HAP-1 (cell line): ENCODE measurements around the gene ETFBKMT.

Experiments used
- DNase-seq, 2 experiments: peaks; one replicate each; pipeline ENCODE4 v3.0.0-alpha.2; 2016 to 2020; ENCODE audit warnings: low spot score in 2 of 2
- H3K27me3 ChIP-seq: fragments of 250-450 bp; sonication (Bioruptor Pico); 2 replicates; pipeline ENCODE4 v1.5.1; 2020; ENCODE audit warnings: low read depth, mild to moderate bottlenecking, moderate library complexity
- H3K36me3 ChIP-seq: fragments of 250-450 bp; sonication (Bioruptor Pico); replicated peaks from 2 replicates; pipeline ENCODE4 v1.5.1; 2020; ENCODE audit warnings: mild to moderate bottlenecking
- H3K4me1 ChIP-seq: fragments of 250-450 bp; sonication (Bioruptor Pico); 2 replicates; pipeline ENCODE4 v1.5.1; 2020; ENCODE audit warnings: mild to moderate bottlenecking
- H3K4me3 ChIP-seq: fragments of 250-450 bp; sonication (Bioruptor Pico); 2 replicates; pipeline ENCODE4 v1.5.1; 2020; ENCODE audit warnings: mild to moderate bottlenecking, moderate library complexity
- H3K9me3 ChIP-seq: fragments of 250-450 bp; sonication (Bioruptor Pico); 2 replicates; pipeline ENCODE4 v1.5.1; 2020; ENCODE audit warnings: mild to moderate bottlenecking, moderate library complexity
- in situ Hi-C: fragments of 300-500 bp; cut with MboI; formaldehyde crosslinking; loops from 3 replicates; pipeline ENCODE4 v1.14.3; 2020; ENCODE audit warnings: low sequenced_read_pairs, inconsistent platforms, mixed read lengths

Gene ETFBKMT

DNA sequence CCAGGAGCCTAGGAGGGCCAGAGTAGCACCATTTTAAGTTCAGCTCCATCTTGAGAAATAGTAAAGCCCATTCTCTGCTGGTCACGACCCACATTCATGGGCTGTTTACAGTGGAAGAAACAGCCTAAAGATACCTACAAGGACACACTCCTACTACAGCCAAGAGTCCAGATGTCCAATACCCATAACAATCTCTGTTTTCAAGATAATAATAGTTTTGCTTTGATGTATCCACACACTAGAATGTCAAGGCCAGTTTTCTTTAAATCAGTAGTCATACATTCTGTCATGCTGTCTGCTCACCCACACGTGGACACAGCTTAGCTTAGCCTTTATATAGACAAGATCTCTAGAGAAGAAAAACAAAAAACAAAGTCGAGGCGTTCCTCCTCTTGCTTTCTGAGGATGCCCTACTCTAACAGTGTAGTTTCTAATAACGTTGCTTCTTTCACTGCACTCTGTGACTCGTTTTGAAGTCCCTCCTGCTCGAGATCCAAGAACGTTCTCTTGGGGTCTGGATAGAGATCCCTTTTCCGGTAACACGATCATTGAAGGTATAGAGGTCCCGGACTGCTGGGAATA, 17.9 kb upstream of the ETFBKMT start:
- Histone ChIP-seq H3K9me3 (no peaks in the 10 kb centered on the region), H3K27me3 (no peaks in the 10 kb centered on the region), H3K4me1 (peaks cover 1% of the 10 kb centered on the region; the same call in 1 of the 2 replicates), H3K36me3 (no peaks in the 10 kb centered on the region), H3K4me3 (no peak overlapping the region)
- no peak for DNase-seq
- in situ Hi-C loops, result no loop called here

DNA sequence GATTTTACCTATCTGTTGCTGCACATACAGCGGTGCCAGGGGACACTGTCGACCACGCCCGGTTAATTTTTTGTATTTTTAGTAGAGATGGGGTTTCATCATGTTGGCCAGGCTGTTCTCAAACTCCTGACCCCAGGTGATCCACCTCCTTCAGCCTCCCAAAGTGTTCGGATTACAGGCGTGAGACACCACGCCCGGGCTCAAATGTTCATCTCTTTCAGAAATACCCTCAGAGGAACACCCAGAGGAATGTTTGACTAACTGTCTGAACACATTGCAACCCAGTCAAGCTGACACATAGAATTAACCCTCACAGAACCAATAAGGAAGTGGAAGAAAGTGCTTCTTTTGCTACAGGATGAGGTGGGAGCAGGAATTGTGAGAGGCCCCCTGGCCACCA, 15.0 kb upstream of the ETFBKMT start:
- Histone ChIP-seq H3K4me1 (peaks cover 8% of the 10 kb centered on the region; the same call in 1 of the 2 replicates), H3K36me3 (no peaks in the 10 kb centered on the region), H3K27me3 (no peaks in the 10 kb centered on the region), H3K9me3 (no peaks in the 10 kb centered on the region), H3K4me3 (no peak overlapping the region)
- in situ Hi-C loops, result no loop called here
- DNase-seq, result no peak

DNA sequence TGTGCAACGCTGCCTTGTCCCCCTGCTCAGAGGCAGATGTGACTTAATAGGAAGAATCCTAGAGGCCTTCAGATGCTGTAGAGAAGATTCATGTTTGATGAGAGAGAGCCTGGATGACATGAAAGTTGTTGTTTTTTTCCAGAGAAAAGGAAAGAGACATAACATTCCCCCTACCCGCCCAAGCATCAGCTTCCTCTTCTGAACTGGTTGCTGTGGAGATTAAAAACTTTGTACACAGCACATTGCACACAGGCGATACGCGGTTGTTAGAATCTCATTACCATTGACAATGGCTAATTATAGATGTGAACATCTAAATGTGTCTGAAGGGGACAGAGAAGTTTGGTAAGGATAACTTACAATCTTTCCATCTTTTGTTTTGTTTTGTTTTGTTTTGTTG, 13.6 kb upstream of the ETFBKMT start:
- H3K9me3 ChIP-seq, result no peaks in the 10 kb centered on the region
- in situ Hi-C loops, result no loop called here
- no peaks in the 10 kb centered on the region for H3K27me3 ChIP-seq
- no peak overlapping the region for H3K4me3 ChIP-seq
- peaks cover 8% of the 10 kb centered on the region; the same call in 1 of the 2 replicates for H3K4me1 ChIP-seq
- no peak for DNase-seq
- H3K36me3 ChIP-seq, result no peaks in the 10 kb centered on the region

DNA sequence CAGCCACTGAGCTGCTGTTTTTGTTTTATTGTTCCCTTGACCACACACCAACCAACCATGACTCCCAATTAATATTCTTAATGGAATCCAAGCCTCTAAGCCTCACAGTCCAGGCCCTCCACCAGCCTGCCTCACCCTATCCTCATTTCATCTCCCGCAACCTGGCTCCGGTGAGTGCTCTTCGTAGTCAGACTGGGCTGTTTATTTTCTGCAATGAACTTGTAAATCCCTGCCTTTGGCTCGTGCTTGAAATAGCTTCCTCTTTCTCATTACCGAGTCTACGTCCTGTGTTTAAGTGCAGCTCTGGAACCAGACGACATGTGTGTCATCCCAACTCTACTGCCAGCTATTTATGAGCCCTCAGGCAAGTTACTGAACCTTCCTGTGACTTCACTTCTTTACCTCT, 12.4 kb upstream of the ETFBKMT start:
- DNase-seq, result peak in 1 of 2 experiments; percentile 21
- in situ Hi-C loops, result no loop called here
- H3K36me3 ChIP-seq, result no peaks in the 10 kb centered on the region
- no peak overlapping the region for H3K4me3 ChIP-seq
- no peaks in the 10 kb centered on the region for H3K9me3 ChIP-seq
- no peaks in the 10 kb centered on the region for H3K27me3 ChIP-seq
- H3K4me1 ChIP-seq, result peaks cover 8% of the 10 kb centered on the region; the same call in 1 of the 2 replicates

DNA sequence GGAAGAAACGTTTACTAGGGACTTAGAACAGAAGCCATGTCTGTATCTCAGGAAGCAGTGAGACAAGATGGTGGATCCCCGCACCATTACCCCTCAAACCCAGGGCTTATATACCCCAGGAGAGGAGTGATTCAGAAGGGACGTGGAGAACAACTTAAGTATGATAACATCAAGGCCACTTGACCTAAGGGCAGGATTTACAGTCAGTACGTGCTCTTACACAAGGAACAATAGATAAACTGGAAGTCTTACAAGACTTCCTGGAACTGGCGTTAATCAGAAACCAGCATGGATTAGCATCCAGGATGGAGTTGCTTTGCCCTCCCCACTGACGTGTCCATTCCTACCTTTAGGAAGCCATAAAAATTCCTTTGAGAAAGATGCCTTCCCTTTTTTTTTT, 8.6 kb upstream of the ETFBKMT start:
- H3K4me3 ChIP-seq, result no peak overlapping the region
- no peaks in the 10 kb centered on the region for H3K9me3 ChIP-seq
- no peak for DNase-seq
- 0 out of 2 replicates have a peak, but pooled peaks cover 4% of the 10 kb centered on the region for H3K27me3 ChIP-seq
- in situ Hi-C loops, result loop anchor here (10.0 to 25.0 kb wide), 2 partner anchors 654 to 1011 kb away; no protein-coding TSS in a partner anchor
- H3K4me1 ChIP-seq, result peaks cover 8% of the 10 kb centered on the region; the same call in 1 of the 2 replicates
- H3K36me3 ChIP-seq, result no peaks in the 10 kb centered on the region

DNA sequence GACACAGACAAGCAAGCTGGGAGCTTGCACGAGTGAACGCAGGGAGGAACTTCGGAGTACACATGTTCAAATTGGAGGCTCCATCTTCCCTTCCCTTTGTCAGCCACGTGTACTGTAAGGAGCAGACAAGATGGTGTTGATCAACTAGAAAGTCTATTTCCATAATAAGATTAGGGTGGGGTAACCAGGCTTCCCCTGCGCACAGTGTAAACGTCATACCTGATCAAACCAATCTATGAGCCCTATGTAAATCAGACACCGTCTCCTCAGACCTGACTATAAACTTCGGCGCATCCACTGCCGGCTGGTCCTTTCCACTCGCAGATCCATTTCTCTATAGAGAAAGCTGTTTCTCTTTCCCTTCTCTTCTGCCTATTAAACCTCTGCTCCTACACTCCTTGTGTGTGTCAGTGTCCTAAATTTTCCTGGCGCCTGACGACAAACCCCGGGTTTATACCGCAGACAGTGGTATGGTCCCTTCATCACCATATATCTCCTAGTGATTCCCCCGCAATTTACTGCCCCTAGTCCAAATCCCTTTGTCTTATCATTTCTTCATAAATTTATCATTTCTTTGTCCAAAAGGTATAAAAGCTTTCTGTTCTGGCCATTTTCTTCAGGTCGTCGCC, 7.5 kb upstream of the ETFBKMT start:
- DNase-seq, result no peak
- in situ Hi-C loops, result loop anchor here (10.0 to 25.0 kb wide), 2 partner anchors 653 to 1010 kb away; no protein-coding TSS in a partner anchor
- no peak overlapping the region for H3K4me3 ChIP-seq
- 0 out of 2 replicates have a peak, but pooled peaks cover 4% of the 10 kb centered on the region for H3K27me3 ChIP-seq
- no peaks in the 10 kb centered on the region for H3K9me3 ChIP-seq
- peaks cover 3% of the 10 kb centered on the region; the same call in 1 of the 2 replicates for H3K4me1 ChIP-seq
- H3K36me3 ChIP-seq, result no peaks in the 10 kb centered on the region

DNA sequence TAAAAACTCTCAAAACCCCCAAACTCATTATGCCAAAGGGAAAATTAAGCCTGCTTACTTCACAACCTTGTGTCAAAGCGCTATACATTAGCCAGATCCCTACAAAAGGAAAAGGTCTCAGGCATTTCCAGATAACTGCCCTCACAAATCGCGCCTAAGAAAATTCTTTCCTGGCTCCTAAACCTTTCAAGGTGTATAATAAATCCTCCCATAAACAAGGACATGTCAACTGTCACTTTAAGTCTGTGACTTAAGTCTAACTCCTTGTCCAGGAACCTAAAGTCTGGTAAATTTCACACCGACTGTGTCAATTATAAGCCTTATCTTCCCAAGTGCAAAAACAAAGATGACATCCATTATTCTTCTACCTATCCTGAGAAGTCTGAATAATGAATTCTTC, 4.3 kb upstream of the ETFBKMT start:
- no peak for DNase-seq
- Histone ChIP-seq H3K4me1 (peaks cover 2% of the 10 kb centered on the region), H3K4me3 (no peak overlapping the region), H3K36me3 (no peaks in the 10 kb centered on the region), H3K27me3 (0 out of 2 replicates have a peak, but pooled peaks cover 4% of the 10 kb centered on the region), H3K9me3 (no peaks in the 10 kb centered on the region)
- in situ Hi-C loops, result loop anchor here (10.0 to 25.0 kb wide), 2 partner anchors 650 to 1007 kb away; no protein-coding TSS in a partner anchor

DNA sequence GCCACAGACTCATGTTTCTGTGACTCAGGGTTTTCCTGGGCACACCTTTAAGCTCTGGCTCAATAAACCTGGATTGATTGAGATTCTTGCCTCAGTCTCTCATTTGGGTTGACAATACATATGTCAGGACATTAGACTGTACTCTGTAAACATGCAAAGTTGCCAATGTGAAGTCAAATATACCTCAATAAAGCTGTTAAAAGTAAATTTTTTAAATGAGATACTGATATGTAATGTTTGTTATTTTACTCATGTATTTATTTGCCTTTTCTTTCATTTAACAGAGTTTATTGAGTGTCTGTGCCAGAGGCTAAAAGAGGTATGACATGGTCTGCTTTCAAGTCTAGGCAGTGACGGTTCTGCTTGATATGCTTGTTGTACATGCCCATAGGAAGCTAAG, 3.7 kb upstream of the ETFBKMT start:
- H3K4me3 ChIP-seq, result no peak overlapping the region
- H3K36me3 ChIP-seq, result no peaks in the 10 kb centered on the region
- no peak for DNase-seq
- peaks cover 2% of the 10 kb centered on the region for H3K4me1 ChIP-seq
- in situ Hi-C loops, result loop anchor here (10.0 to 25.0 kb wide), 2 partner anchors 649 to 1007 kb away; no protein-coding TSS in a partner anchor
- 0 out of 2 replicates have a peak, but pooled peaks cover 4% of the 10 kb centered on the region for H3K27me3 ChIP-seq
- no peaks in the 10 kb centered on the region for H3K9me3 ChIP-seq

DNA sequence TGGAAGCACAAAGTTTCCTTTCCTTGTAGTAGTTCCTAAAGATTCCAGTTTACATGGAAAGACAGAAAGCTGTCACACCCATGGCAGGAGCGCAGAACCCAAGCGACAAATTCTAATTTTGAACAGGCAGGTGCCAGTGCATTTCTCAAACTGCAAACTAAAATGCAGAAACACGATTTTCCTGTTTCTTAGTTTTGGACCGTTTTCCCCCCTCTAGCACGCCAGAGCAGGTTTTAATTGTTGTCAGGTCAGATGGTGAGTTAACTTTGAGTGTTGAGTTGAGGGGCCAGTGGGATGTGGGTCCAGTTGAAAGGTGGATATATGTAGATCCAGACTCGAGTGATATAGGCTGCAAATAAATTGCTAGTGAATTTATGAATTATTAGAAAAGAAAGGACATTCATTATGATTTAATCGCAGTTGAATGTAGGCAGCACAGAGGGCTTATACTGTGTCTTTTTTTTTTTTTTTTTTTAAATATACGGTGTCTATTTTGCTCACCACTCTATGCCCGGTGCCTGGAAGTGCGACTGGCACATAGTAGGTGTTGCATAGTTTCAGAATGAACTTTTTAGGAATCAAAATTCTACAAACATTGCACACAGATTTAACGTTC, 909 bp upstream of the ETFBKMT start:
- H3K4me3 ChIP-seq, result peak overlapping the region; percentile 46
- in situ Hi-C loops, result loop anchor here (10.0 to 25.0 kb wide), 2 partner anchors 646 to 1004 kb away; no protein-coding TSS in a partner anchor
- H3K27me3 ChIP-seq, result no peaks in the 10 kb centered on the region
- H3K9me3 ChIP-seq, result no peaks in the 10 kb centered on the region
- H3K4me1 ChIP-seq, result peaks cover 2% of the 10 kb centered on the region
- no peak for DNase-seq
- no peaks in the 10 kb centered on the region for H3K36me3 ChIP-seq

DNA sequence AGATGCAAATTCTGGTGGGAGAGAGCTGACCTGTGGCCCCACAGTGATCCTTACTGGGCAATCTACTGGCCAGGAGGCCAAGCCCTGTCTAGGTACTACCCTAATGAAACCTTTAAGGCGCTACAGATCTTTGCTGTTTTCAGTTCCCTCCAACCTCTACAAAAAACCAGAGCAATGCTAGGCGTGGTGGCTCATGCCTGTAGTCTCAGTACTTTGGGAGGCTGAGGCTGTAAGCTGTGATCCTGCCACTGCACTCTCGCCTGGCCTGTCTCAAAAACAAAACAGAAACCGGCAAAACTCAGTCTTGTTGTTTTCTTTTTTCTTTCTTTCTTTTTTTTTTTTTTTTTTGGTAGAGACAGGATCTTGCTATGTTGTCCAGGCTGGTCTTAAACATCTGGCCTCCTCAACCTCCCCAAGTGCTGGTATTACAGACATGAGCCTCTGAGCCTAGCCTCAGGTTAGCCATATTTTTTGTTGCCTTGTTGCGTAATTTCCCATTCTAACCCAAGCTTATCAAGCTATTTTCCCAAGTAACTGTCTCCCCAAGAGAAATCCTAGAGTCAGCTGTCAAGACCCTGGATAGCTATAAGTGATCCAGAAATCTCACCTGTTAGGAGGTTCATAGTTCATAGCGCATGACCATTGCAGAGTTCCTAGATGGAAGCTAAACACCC, 2.8 kb downstream of the ETFBKMT start:
- Histone ChIP-seq H3K27me3 (no peaks in the 10 kb centered on the region), H3K9me3 (peaks cover 7% of the 10 kb centered on the region; the same call in 1 of the 2 replicates), H3K36me3 (no peaks in the 10 kb centered on the region), H3K4me3 (no peak overlapping the region), H3K4me1 (peaks cover 2% of the 10 kb centered on the region)
- DNase-seq, result no peak
- in situ Hi-C loops, result loop anchor here (25.0 kb wide), 1 partner anchor 1000 kb away; no protein-coding TSS in a partner anchor

DNA sequence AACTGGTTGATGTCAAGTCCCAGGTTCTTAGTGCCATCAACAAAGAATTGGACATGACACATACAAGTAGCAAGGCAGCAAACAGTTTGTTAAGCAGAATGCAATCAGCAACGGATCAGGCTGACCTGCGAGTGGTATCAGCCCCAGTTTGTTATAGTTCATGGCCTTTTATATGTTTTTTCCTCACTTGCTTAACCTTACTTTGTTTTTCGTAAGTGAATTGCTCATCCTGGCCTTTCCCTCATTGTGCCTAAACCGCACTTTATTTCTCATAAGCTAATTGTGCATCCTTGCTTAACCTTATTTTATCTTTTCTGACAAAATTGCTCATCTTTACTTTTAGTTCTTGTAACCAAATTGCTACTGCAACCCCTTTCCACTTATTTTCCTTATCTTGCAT, 4.1 kb downstream of the ETFBKMT start:
- Histone ChIP-seq H3K27me3 (no peaks in the 10 kb centered on the region), H3K36me3 (no peaks in the 10 kb centered on the region), H3K4me3 (no peak overlapping the region), H3K9me3 (peaks cover 7% of the 10 kb centered on the region; the same call in 1 of the 2 replicates), H3K4me1 (peaks cover 2% of the 10 kb centered on the region)
- in situ Hi-C loops, result loop anchor here (25.0 kb wide), 1 partner anchor 999 kb away; no protein-coding TSS in a partner anchor
- DNase-seq, result no peak

DNA sequence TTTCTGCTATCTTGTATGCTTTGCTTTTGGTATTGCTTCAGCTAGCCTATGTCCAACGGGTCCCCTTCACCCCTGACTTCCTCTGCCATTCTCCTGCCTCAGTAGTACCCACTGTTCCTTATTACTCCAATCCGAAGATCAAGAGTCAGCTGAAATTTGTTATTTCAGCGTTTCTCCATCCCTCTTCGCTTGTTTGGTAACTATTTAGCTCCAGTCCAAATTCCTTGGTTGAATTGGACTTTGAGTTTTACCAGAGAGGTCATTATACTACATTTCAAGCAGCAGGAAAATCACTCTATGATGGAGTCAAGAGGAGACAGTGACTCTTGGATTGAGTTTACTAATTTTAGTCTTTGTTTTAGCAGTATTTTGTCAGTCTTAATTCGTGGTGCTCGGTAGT, 4.5 kb downstream of the ETFBKMT start:
- H3K36me3 ChIP-seq, result no peaks in the 10 kb centered on the region
- no peak overlapping the region for H3K4me3 ChIP-seq
- H3K27me3 ChIP-seq, result no peaks in the 10 kb centered on the region
- no peak for DNase-seq
- H3K4me1 ChIP-seq, result no peaks in the 10 kb centered on the region
- in situ Hi-C loops, result loop anchor here (25.0 kb wide), 1 partner anchor 998 kb away; no protein-coding TSS in a partner anchor
- H3K9me3 ChIP-seq, result peaks cover 7% of the 10 kb centered on the region; the same call in 1 of the 2 replicates

DNA sequence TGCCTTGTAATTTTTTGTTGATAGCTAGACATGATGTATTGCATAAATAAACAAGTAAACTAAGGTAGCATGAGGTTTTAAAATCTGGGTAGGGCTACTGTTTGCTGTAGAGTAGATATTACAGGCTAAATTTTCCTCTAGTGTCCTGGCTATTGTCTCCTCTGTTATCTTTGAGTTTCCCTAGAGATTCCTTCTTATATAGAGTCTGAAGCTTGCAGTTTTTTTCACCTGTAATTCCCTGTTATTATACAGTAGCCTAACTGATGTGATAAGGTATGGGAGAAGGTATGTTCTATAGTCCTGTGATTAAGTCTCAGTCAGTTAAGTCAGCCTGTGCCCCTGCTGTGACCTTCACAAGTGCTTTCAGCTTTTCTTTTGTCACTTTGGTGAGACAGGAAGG, 9.5 kb downstream of the ETFBKMT start:
- Histone ChIP-seq H3K4me1 (no peaks in the 10 kb centered on the region), H3K4me3 (no peak overlapping the region), H3K9me3 (peaks cover 11% of the 10 kb centered on the region; the same call in 1 of the 2 replicates), H3K36me3 (no peaks in the 10 kb centered on the region), H3K27me3 (no peaks in the 10 kb centered on the region)
- DNase-seq, result no peak
- in situ Hi-C loops, result loop anchor here (25.0 kb wide), 1 partner anchor 993 kb away; no protein-coding TSS in a partner anchor
